ENCODE data around the gene ENO1. TPM values are rescaled to one million over a fixed set of nuclear protein-coding genes. Genes with fewer than 3 reads are reported as not detected.

Gene ENO1
- total and polyA plus RNA-seq, 9 of the 15 experiments (the other 6 are each of a cell fraction or from before 2014, with no cell fraction given): 2,249 to 7,472 (median 2,868) TPM

- TF ChIP-seq STAG1 (CRISPR knock-in tag; IDR thresholded peaks at IDR 0.05; ENCODE audit: borderline replicate concordance) (no peak), MXI1 (IDR thresholded peaks at IDR 0.05; ENCODE audit: low read depth, low read length) (no peak), ZNF398 (CRISPR knock-in tag; IDR thresholded peaks at IDR 0.05) (no peak), IRF9 (tag; IDR thresholded peaks at IDR 0.05) (no peak), HMG20A (CRISPR knock-in tag; conservative IDR thresholded peaks at IDR 0.05) (no peak), HOMEZ (CRISPR knock-in tag; IDR thresholded peaks at IDR 0.05) (no peak), ETV1 (tag; conservative IDR thresholded peaks at IDR 0.05; ENCODE audit: low read depth) (no peak), ZC3H11A (IDR thresholded peaks at IDR 0.05; ENCODE audit: low read depth, low read length) (no peak), ZNF263 (CRISPR knock-in tag; IDR thresholded peaks at IDR 0.05; ENCODE audit: borderline replicate concordance) (no peak), KHSRP (IDR thresholded peaks at IDR 0.05) (no peak), RFX7 (CRISPR knock-in tag; IDR thresholded peaks at IDR 0.05) (no peak), NFATC3 (IDR thresholded peaks at IDR 0.05) (no peak), KLF1 (tag; IDR thresholded peaks at IDR 0.05) (no peak), ZNF75A (CRISPR knock-in tag; IDR thresholded peaks at IDR 0.05) (no peak), RBM17 (IDR thresholded peaks at IDR 0.05; ENCODE audit: borderline replicate concordance, low read depth, low read length) (no peak), SIX5 (IDR thresholded peaks at IDR 0.05; ENCODE audit: borderline replicate concordance in 1 of 2, insufficient read depth in 1 of 2, low read depth in 1 of 2, low read length in 2 of 2) (no peak)
- ATAC-seq (no peak), DNase-seq (ENCODE audit: extremely low read depth in 1 of 4, low spot score in 3 of 4) (no peak), FAIRE-seq (no peak)
- BruUV-seq (replicated peaks): no TSS peak
- Histone ChIP-seq H3K4me1 (replicated peaks in 1 of 2; ENCODE audit: control insufficient read depth in 2 of 2, insufficient read depth in 2 of 2, low read length in 2 of 2) (peaks cover 7 to 16% of the 10 kb centered on the region in 2 experiments), H3K9me1 (ENCODE audit: control insufficient read depth, insufficient read depth, low read length) (no peaks in the 10 kb centered on the region), H3K9ac (ENCODE audit: insufficient read depth in 1 of 2, low read depth in 2 of 2, low read length in 2 of 2) (no peak overlapping the region), H3K27ac (ENCODE audit: extremely low read depth, low read depth, low read length) (no peak overlapping the region), H3K79me2 (ENCODE audit: control insufficient read depth, insufficient read depth, low read length) (peaks cover 14% of the 10 kb centered on the region), H3K4me3 (no peak overlapping the region), H3K9me3 (replicated peaks; ENCODE audit: control insufficient read depth, insufficient read depth, low read depth, low read length) (no peaks in the 10 kb centered on the region), H3K36me3 (ENCODE audit: control insufficient read depth, insufficient read depth, low read length) (no peaks in the 10 kb centered on the region), H2AFZ (ENCODE audit: low read depth, low read length) (no peak overlapping the region), H4K20me1 (replicated peaks; ENCODE audit: control insufficient read depth, insufficient read depth, low read length) (no peaks in the 10 kb centered on the region), H3K4me2 (ENCODE audit: insufficient read depth, low read length) (no peak overlapping the region), H3K27me3 (ENCODE audit: control insufficient read depth in 2 of 2, insufficient read depth in 2 of 2, low read length in 2 of 2) (no peaks in the 10 kb centered on the region)
- ChIA-PET POLR2A (interaction anchor here (0.7 to 1.9 kb wide), 4 partner anchors 10 to 859 kb away, joined by 3 to 7 read pairs (median 3); partner anchors contain the start of gene PARK7), CTCF (ENCODE audit: low intra/inter-chr PET ratio) (no interaction called here)
- intact Hi-C loops (cut with micrococcal nuclease) (no loop called here), in situ Hi-C loops (cut with MboI) (no loop called here)
- WGBS (ENCODE audit: insufficient coverage, low coverage, missing lambda C conversion rate): 32% methylated on average over 2 of the region's 2 CpGs
Measured at GRCh38 chr1:8821084-8821483, 57.4 kb downstream of the ENO1 start.
